CD14-positive monocyte (primary cell): Measurements from ENCODE around the gene CCDC15. TPM values are rescaled to one million over a fixed set of nuclear protein-coding genes. Genes with fewer than 3 reads are reported as not detected.
A peak's percentile ranks its signal among the peaks of the same experiment; 100 is the strongest.

Source experiments
- DNase-seq, 3 donors: peaks; one replicate each; pipeline ENCODE4 v3.0.0-alpha.2; 2011 to 2022
- H2AFZ ChIP-seq: 2 replicates; pipeline ENCODE4 v1.6.0; 2012; ENCODE audit warnings: mild to moderate bottlenecking, low read depth, low read length, inconsistent platforms; ENCODE audit not compliant: insufficient read depth, poor library complexity, severe bottlenecking
- H3K27ac ChIP-seq, 2 donors: 1 replicate in 1 of 2; 2 replicates in 1 of 2; pipeline ENCODE4 v1.5.1; 2012 to 2013; ENCODE audit warnings: low read length in 2 of 2, control low read depth in 1 of 2, inconsistent platforms in 1 of 2, low read depth in 1 of 2, mild to moderate bottlenecking in 1 of 2
- H3K27me3 ChIP-seq, 2 donors: one replicate each; pipeline versions ENCODE4 v1.6.0 to v1.6.1; 2011 to 2013; ENCODE audit warnings: low read length in 2 of 2; ENCODE audit not compliant: control insufficient read depth in 2 of 2, insufficient read depth in 2 of 2
- H3K36me3 ChIP-seq, 2 donors: replicated peaks in 1 of 2; 1 replicate in 1 of 2; 2 replicates in 1 of 2; pipeline versions ENCODE4 v1.5.1 to v1.6.1; 2012 to 2013; ENCODE audit warnings: low read length in 2 of 2, control low read depth in 1 of 2, inconsistent platforms in 1 of 2, mild to moderate bottlenecking in 1 of 2; ENCODE audit not compliant: insufficient read depth in 2 of 2, control insufficient read depth in 1 of 2
- H3K4me1 ChIP-seq, 2 donors: 1 replicate in 1 of 2; 2 replicates in 1 of 2; pipeline versions ENCODE4 v1.5.1 to v1.6.1; 2012 to 2013; ENCODE audit warnings: low read length in 2 of 2, control low read depth in 1 of 2, inconsistent platforms in 1 of 2, mild to moderate bottlenecking in 1 of 2, moderate library complexity in 1 of 2; ENCODE audit not compliant: insufficient read depth in 2 of 2, control insufficient read depth in 1 of 2
- H3K4me2 ChIP-seq: replicated peaks from 2 replicates; pipeline ENCODE3; 2012; ENCODE audit warnings: low read length, moderate library complexity, mild to moderate bottlenecking; ENCODE audit not compliant: poor library complexity, severe bottlenecking; ENCODE audit errors: extremely low read depth
- H3K4me3 ChIP-seq, 3 experiments: fragments of 200-600 bp in 1 of 3; sonication (generic) in 1 of 3; replicated peaks in 1 of 3; 1 replicate in 2 of 3; 2 replicates in 1 of 3; pipeline ENCODE4 v1.5.1; 2011 to 2013; ENCODE audit warnings: low read length in 3 of 3, mild to moderate bottlenecking in 3 of 3, control low read depth in 2 of 3, low read depth in 2 of 3, inconsistent platforms in 1 of 3, moderate library complexity in 1 of 3
- H3K79me2 ChIP-seq: 2 replicates; pipeline ENCODE4 v1.6.0; 2012; ENCODE audit warnings: mild to moderate bottlenecking, control low read depth, inconsistent platforms, low read length, moderate library complexity; ENCODE audit not compliant: insufficient read depth
- H3K9ac ChIP-seq: 2 replicates; pipeline ENCODE4 v1.6.0; 2017; ENCODE audit warnings: low read length, mild to moderate bottlenecking; ENCODE audit not compliant: insufficient read depth, poor library complexity, severe bottlenecking
- H3K9me3 ChIP-seq, 2 donors: replicated peaks in 1 of 2; 1 replicate in 1 of 2; 2 replicates in 1 of 2; pipeline versions ENCODE4 v1.5.1 to v1.6.1; 2012 to 2013; ENCODE audit warnings: low read length in 2 of 2, control low read depth in 1 of 2; ENCODE audit not compliant: control insufficient read depth in 1 of 2, insufficient read depth in 1 of 2
- H4K20me1 ChIP-seq: 2 replicates; pipeline ENCODE4 v1.6.0; 2012; ENCODE audit warnings: mild to moderate bottlenecking, low read length, control low read depth, moderate library complexity; ENCODE audit not compliant: insufficient read depth
- H3K27ac Mint-ChIP-seq, 7 donors: one replicate each; pipeline ENCODE4 v1.8.0; 2020; ENCODE audit warnings: mild to moderate bottlenecking in 7 of 7, mixed read lengths in 7 of 7, moderate library complexity in 6 of 7, inconsistent platforms in 2 of 7
- H3K27me3 Mint-ChIP-seq, 3 donors: one replicate each; pipeline ENCODE4 v1.8.0; 2021 to 2022; ENCODE audit warnings: low read depth in 3 of 3, mild to moderate bottlenecking in 3 of 3, mixed read lengths in 3 of 3, moderate library complexity in 3 of 3, inconsistent platforms in 1 of 3
- H3K36me3 Mint-ChIP-seq, 2 donors: one replicate each; pipeline ENCODE4 v1.8.0; 2020; ENCODE audit warnings: mixed read lengths in 2 of 2, inconsistent platforms in 1 of 2, mild to moderate bottlenecking in 1 of 2
- H3K4me1 Mint-ChIP-seq: one replicate; pipeline ENCODE4 v1.8.0; 2020; ENCODE audit warnings: mild to moderate bottlenecking, mixed read lengths
- H3K4me3 Mint-ChIP-seq, 2 donors: one replicate each; pipeline ENCODE4 v1.8.0; 2020; ENCODE audit warnings: mild to moderate bottlenecking in 2 of 2, mixed read lengths in 2 of 2, moderate library complexity in 1 of 2
- H3K9me3 Mint-ChIP-seq, 7 donors: one replicate each; pipeline ENCODE4 v1.8.0; 2020 to 2022; ENCODE audit warnings: mixed read lengths in 7 of 7, mild to moderate bottlenecking in 6 of 7, moderate library complexity in 6 of 7, inconsistent platforms in 2 of 7
- CTCF ChIP-seq: fragments of 200-600 bp; IDR thresholded peaks from one replicate; pipeline ENCODE4 v1.8.0; 2022; ENCODE audit warnings: antibody characterized with exemption, mild to moderate bottlenecking
- WGBS: methylation state at CpG from one replicate; pipeline ENCODE4 v1.1.5; 2013; ENCODE audit warnings: missing lambda C conversion rate; ENCODE audit not compliant: insufficient coverage; 5-methylcytosine and 5-hydroxymethylcytosine counted together
- intact Hi-C, 2 donors: fragments of 100-400 bp; cut with micrococcal nuclease; formaldehyde crosslinking; loops; one replicate each; pipeline versions ENCODE4 v1.15.0 to v1.15.1; 2023
- polyA plus RNA-seq, 3 donors: library from polyadenylated mRNA; depleted of rRNA in 1 of 3; unstranded in 2 of 3; stranded (reverse) in 1 of 3; fragments of 300-500 nt in 2 of 3; fragments of >200 nt in 1 of 3; fragmentation: Illumina TruSeq in 2 of 3; gene quantifications; 1 replicate in 2 of 3; 2 replicates in 1 of 3; pipeline ENCODE4 v1.2.3, GENCODE V29; 2012 to 2021

The CCDC15 gene
- polyA plus RNA-seq, 3 donors: 0.24 to 0.32 (median 0.28) TPM

DNA sequence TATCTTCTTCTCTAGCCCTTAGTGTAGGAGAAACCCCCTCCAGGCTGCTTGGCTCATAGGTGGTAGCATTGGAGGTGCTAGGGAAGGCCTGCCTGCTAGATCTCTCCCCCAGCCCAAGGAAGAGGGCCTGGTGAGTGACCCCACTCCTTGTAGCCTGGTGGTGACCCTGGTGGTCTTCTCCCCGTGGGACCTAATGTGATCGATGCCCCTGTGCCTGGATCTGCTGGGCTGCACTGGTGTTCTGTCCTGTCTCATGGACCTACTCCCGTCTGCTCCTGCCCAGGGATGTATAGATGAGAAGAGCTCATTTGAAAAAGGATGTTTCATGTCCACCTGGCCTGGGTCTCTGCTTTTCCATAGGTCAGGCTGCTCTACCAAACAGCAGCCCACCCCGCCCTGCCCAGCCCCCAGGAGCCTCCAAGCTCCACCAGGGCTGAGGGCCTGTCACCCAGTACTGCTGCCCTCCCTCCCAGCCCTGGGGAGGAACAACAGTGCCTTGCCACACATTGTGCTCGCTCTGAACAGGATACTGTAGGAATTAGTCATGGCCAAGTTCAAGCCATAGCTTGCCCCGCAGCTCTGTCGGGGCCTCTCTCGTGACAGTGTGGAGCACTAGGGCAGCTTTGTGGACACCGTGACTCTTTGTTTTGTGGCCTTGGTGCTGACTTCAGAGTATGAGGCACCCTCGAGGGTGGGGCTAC, 128.8 kb downstream of the CCDC15 start:
- Histone ChIP-seq H3K79me2 (no peaks in the 10 kb centered on the region), H4K20me1 (no peaks in the 10 kb centered on the region), H3K9me3 (no peaks in the 10 kb centered on the region), H3K4me3 (no peak overlapping the region), H3K9ac (no peak overlapping the region), H3K36me3 (peaks cover 85 to 98% of the 10 kb centered on the region in 2 donors), H3K4me2 (no peak overlapping the region), H3K27ac (peak overlapping the region in 1 of 2 donors; percentile 45), H3K4me1 (peaks cover 16 to 24% of the 10 kb centered on the region in 2 donors), H3K27me3 (no peaks in the 10 kb centered on the region), H2AFZ (no peak overlapping the region)
- Mint-ChIP-seq H3K36me3 (peaks cover 93 to 99% of the 10 kb centered on the region in 2 donors), H3K4me3 (no peak overlapping the region), H3K9me3 (peaks cover 0 to 2% (median 0%) of the 10 kb centered on the region in 7 donors), H3K27me3 (peaks cover 0 to 9% (median 5%) of the 10 kb centered on the region in 3 donors), H3K27ac (peak overlapping the region in 5 of 7 donors; percentile 7 to 65 (median 37)), H3K4me1 (peaks cover 27% of the 10 kb centered on the region)
- intact Hi-C loops: no loop called here
- WGBS: 76% methylated on average over 8 of the region's 10 CpGs
- TF ChIP-seq CTCF: no peak
- no peak for DNase-seq

- Histone ChIP-seq H3K4me3 (no peak overlapping the region), H3K9me3 (no peaks in the 10 kb centered on the region), H3K79me2 (no peaks in the 10 kb centered on the region), H3K4me1 (peaks cover 16 to 19% of the 10 kb centered on the region in 2 donors), H4K20me1 (no peaks in the 10 kb centered on the region), H2AFZ (no peak overlapping the region), H3K4me2 (no peak overlapping the region), H3K27me3 (no peaks in the 10 kb centered on the region), H3K36me3 (peaks cover 86 to 98% of the 10 kb centered on the region in 2 donors), H3K9ac (no peak overlapping the region), H3K27ac (peak overlapping the region in 1 of 2 donors; percentile 45)
- Mint-ChIP-seq H3K4me1 (peaks cover 21% of the 10 kb centered on the region), H3K4me3 (no peak overlapping the region), H3K36me3 (peaks cover 93 to 99% of the 10 kb centered on the region in 2 donors), H3K27me3 (peaks cover 0 to 6% (median 6%) of the 10 kb centered on the region in 3 donors), H3K27ac (peak overlapping the region in 5 of 7 donors; percentile 15 to 76 (median 61)), H3K9me3 (no peaks in the 10 kb centered on the region)
- WGBS: 97% methylated on average over 11 of the region's 11 CpGs
- no peak for TF ChIP-seq CTCF
- DNase-seq: no peak
- intact Hi-C loops: no loop called here
These were observed 129.5 kb downstream of the CCDC15 start for GRCh38 chr11:125083312-125084056.
